Right lobe of liver (tissue), 6 donors: Measurements from ENCODE around the gene YWHAB. TPM values are rescaled to one million over a fixed set of nuclear protein-coding genes. Genes with fewer than 3 reads are reported as not detected.
"Not testable (repeated sequence)": the region's sequence is repeated elsewhere in the genome, so short reads cannot be mapped to it uniquely, and the experiment has no call there.

ENCODE experiments used
- ATAC-seq, 4 donors: fragments of 200-7000 bp; cut with Tn5 transposase; one replicate each; pipeline ENCODE4 v1.9.1; 2020; ENCODE audit warnings: mild to moderate bottlenecking in 4 of 4, moderate library complexity in 4 of 4
- DNase-seq, 3 donors: peaks; one replicate each; pipeline ENCODE4 v3.0.0-alpha.2; 2020
- H3K27ac ChIP-seq, 3 donors: fragments of 200-600 bp; one replicate each; pipeline ENCODE4 v1.8.0; 2022
- H3K27me3 ChIP-seq, 2 donors: fragments of 200-600 bp; one replicate each; pipeline ENCODE4 v1.8.0; 2022
- H3K36me3 ChIP-seq, 4 donors: fragments of 200-600 bp; sonication (generic) in 1 of 4; one replicate each; pipeline versions ENCODE4 v1.5.1 to v1.8.0; 2017 to 2022; ENCODE audit warnings: control low read depth in 1 of 4
- H3K4me1 ChIP-seq, 4 donors: fragments of 200-600 bp; sonication (generic) in 1 of 4; one replicate each; pipeline versions ENCODE4 v1.5.1 to v1.8.0; 2017 to 2022; ENCODE audit warnings: control low read depth in 1 of 4
- H3K4me3 ChIP-seq, 3 donors: fragments of 200-600 bp; one replicate each; pipeline ENCODE4 v1.8.0; 2022
- H3K9me3 ChIP-seq, 4 donors: fragments of 200-600 bp; sonication (generic) in 1 of 4; one replicate each; pipeline versions ENCODE4 v1.5.1 to v1.8.0; 2017 to 2022; ENCODE audit warnings: control low read depth in 1 of 4
- POLR2A ChIP-seq: fragments of 450-650 bp; IDR thresholded peaks from one replicate; pipeline ENCODE4 v1.6.1; 2017; ENCODE audit warnings: antibody characterized with exemption, mild to moderate bottlenecking
- WGBS: methylation state at CpG from one replicate; pipeline ENCODE4 v1.1.6; 2018; ENCODE audit warnings: low coverage, low lambda C conversion rate; ENCODE audit not compliant: insufficient coverage; ENCODE audit errors: missing lambda C conversion rate; 5-methylcytosine and 5-hydroxymethylcytosine counted together
- intact Hi-C, 2 donors: fragments of 100-400 bp; cut with DNase I; formaldehyde crosslinking; loops; one replicate each; pipeline versions ENCODE4 v1.11.2 to v1.14.1; 2022
- total RNA-seq, 6 experiments: library from RNA; depleted of rRNA in 2 of 6; stranded (reverse); fragments of >200 nt in 2 of 6; fragmentation: NEBNext Ultra II Directional in 3 of 6; extraction: Animal tissue kit (Norgen Biotek cat#: 25700) in 3 of 6; gene quantifications; one replicate each; pipeline versions ENCODE4 v1.1.0 to v1.2.4, GENCODE V29; 2016 to 2023
- TF ChIP-seq, protein P1 (sequence below), 4 donors: fragments of 200-600 bp in 3 of 4; fragments of 450-650 bp in 1 of 4; IDR thresholded peaks; one replicate each; pipeline versions ENCODE4 v1.5.1 to v1.8.0; 2016 to 2022; ENCODE audit warnings: antibody characterized with exemption in 4 of 4, mild to moderate bottlenecking in 2 of 4
- donor health status: DM: no; HTN: yes; CAD: no.
- donor health status: DM: no; HTN: no; CAD: no.
- donor health status: DM: no; HTN: no; CAD: no.
- donor health status: DM: no; HTN: yes; CAD: no.
- donor health status: DM: no; HTN: yes; CAD: no.

Gene YWHAB
- total RNA-seq, 6 experiments from 2014 or later, result 48.7 to 71.1 (median 54.5) TPM

DNA sequence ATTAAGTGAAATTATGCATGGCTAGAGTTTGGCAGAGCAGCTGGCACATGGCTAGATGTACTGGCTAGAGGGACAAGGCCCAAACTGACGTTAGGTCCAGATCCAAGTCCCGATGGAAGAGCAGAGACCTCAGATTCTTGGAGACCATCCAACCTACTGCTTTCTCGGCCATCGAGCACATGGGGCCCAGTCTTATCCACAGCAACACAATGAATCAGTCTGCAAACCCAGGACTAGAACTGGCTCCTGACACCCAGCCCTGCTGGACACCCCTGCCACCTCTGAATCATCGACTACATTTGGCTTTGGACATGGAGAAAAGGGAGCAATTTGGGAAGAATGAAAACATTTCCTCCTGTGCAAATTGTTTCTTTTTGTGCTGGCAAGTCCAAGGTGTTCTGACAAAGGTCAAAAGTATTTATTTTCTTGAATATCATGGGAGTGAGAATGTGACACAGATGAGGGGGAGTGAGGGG is 23.9 kb upstream of the YWHAB start:
- intact Hi-C loops, result loop anchor here (10.0 kb wide), 3 partner anchors 107 to 177 kb away; no protein-coding TSS in a partner anchor
- Histone ChIP-seq H3K9me3 (no peaks in the 10 kb centered on the region), H3K27ac (no peak overlapping the region), H3K4me3 (no peak overlapping the region), H3K27me3 (no peaks in the 10 kb centered on the region), H3K4me1 (no peaks in the 10 kb centered on the region), H3K36me3 (no peaks in the 10 kb centered on the region)
- 35% methylated on average over 2 of the region's 5 CpGs for WGBS
- no peak for DNase-seq
- no peak for TF ChIP-seq POLR2A
- TF ChIP-seq, protein P1, sequence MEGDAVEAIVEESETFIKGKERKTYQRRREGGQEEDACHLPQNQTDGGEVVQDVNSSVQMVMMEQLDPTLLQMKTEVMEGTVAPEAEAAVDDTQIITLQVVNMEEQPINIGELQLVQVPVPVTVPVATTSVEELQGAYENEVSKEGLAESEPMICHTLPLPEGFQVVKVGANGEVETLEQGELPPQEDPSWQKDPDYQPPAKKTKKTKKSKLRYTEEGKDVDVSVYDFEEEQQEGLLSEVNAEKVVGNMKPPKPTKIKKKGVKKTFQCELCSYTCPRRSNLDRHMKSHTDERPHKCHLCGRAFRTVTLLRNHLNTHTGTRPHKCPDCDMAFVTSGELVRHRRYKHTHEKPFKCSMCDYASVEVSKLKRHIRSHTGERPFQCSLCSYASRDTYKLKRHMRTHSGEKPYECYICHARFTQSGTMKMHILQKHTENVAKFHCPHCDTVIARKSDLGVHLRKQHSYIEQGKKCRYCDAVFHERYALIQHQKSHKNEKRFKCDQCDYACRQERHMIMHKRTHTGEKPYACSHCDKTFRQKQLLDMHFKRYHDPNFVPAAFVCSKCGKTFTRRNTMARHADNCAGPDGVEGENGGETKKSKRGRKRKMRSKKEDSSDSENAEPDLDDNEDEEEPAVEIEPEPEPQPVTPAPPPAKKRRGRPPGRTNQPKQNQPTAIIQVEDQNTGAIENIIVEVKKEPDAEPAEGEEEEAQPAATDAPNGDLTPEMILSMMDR (IDR thresholded peaks at IDR 0.05), result no peak
- ATAC-seq, result no peak

DNA sequence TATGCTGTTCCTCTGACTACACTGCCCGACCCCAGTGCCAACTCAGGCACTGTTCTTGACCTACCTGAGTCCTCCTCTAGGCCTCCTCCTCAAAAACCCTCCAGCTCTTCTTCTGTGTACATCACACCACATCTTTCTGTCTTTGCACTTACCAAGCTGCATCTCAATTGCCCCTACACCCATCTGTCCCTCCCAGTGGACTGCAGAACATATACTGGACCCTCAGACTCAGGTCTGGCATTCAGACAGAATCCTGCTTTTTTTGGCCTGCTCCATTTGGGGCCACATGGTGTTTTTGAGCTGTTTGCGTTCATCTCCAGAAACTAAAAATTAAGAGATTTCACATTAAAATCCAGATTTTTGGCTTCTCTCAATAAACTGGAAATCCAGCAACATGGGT is 23.2 kb upstream of the YWHAB start:
- Histone ChIP-seq H3K9me3 (no peaks in the 10 kb centered on the region), H3K36me3 (no peaks in the 10 kb centered on the region), H3K4me1 (no peaks in the 10 kb centered on the region), H3K27me3 (no peaks in the 10 kb centered on the region), H3K27ac (no peak overlapping the region), H3K4me3 (no peak overlapping the region)
- ATAC-seq, result no peak
- intact Hi-C loops, result loop anchor here (10.0 kb wide), 3 partner anchors 107 to 177 kb away; no protein-coding TSS in a partner anchor
- TF ChIP-seq, protein P1 (IDR thresholded peaks at IDR 0.05), result no peak
- no peak for TF ChIP-seq POLR2A
- 90% methylated on average over 2 of the region's 2 CpGs for WGBS
- no peak for DNase-seq

DNA sequence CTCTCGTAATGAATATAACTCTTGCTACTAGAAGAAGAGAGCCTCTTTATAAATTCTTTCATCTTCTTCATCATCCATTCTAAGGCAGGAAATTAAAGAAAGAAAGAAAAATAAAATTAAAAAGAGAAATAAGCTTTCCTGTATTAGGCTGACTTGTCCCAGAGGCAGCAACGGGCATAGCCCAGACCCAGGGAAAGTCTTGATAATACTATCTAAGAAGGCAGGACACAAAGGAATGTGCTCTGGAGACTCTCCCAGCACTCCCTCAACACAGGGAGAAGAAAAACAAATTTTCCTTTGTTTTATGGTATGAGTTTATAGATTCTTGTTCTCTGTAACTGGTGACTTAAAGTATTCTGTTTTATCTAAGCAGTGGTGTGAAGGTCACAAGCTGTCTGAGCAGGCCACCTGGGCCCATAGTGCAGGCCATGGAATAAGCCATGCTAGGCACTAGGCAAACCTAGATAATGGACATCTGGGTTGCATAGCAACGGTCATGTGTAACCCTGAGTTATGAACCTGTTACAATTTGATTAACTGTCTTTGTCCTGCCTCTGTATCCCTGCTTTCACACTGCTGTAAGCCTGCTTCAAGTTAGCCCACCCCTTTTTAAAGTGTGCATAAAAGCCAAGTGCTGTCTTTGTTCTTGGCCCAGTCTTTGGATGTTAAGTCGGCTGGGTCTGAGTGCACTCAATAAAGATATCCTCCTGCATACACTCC is 22.0 kb upstream of the YWHAB start:
- H3K36me3 ChIP-seq, H3K4me1 ChIP-seq, DNase-seq, H3K9me3 ChIP-seq, H3K27me3 ChIP-seq, ATAC-seq, H3K4me3 ChIP-seq, H3K27ac ChIP-seq: not testable (repeated sequence)
- intact Hi-C loops, result loop anchor here (10.0 kb wide), 3 partner anchors 109 to 179 kb away; no protein-coding TSS in a partner anchor
- WGBS, result 61% methylated on average over 4 of the region's 4 CpGs

DNA sequence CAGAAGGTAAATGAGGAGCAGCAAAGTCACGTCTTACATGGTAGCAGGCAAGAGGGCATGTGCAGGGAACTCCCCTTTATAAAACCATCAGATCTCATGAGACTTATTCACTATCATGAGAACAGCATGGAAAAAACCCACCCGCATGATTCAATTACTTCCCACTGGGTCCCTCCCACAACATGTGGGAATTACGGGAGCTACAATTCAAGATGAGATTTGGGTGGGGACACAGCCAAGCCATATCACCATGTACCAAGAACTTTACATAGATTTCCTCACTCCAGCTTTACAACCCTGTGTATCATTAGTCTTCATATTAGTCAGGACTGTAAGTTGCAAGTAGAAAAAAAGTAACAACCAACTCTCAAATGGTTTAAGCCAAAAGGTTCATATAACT is 21.0 kb upstream of the YWHAB start:
- WGBS, result 78% methylated on average over 3 of the region's 3 CpGs
- intact Hi-C loops, result loop anchor here (10.0 kb wide), 3 partner anchors 110 to 180 kb away; no protein-coding TSS in a partner anchor

DNA sequence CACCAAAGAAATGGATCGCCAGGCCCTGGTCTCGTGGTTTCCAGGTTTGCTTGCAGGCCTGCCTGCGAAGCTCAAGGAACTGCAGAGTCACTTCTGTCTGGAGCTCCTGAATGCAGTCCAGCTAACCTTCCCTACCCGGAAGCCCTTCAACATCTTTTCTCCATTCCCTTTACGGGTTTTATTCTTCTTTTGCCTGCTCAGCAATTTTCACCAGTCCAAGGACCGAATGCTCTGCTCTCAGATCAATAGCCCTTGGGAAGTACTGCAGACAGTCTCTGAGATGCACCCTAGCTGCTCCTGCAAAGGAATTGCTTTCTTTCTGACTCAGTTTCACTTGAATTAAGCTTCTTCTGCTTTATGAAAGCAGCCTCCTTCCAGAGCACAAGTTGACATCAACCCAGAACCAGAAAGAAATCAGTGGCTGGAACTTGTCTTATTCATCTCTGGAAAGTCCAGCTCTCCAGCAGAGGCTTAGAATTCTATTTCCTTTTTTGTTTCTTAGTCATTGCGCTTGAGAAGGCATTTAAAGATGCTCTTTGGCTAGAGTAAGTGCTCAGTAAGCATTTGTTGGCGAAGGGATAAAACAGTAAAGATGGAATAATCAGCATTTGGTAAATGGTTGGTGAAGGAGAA is 18.7 kb upstream of the YWHAB start:
- Histone ChIP-seq H3K4me1 (no peaks in the 10 kb centered on the region), H3K27me3 (no peaks in the 10 kb centered on the region), H3K4me3 (no peak overlapping the region), H3K9me3 (no peaks in the 10 kb centered on the region), H3K27ac (no peak overlapping the region), H3K36me3 (no peaks in the 10 kb centered on the region)
- WGBS, result 48% methylated on average over 8 of the region's 8 CpGs
- no peak for ATAC-seq
- no peak for DNase-seq
- TF ChIP-seq, protein P1 (IDR thresholded peaks at IDR 0.05), result no peak
- no peak for TF ChIP-seq POLR2A
- intact Hi-C loops, result loop anchor here (10.0 kb wide), 3 partner anchors 112 to 182 kb away; no protein-coding TSS in a partner anchor

More for the DNA sequence above, 21.0 kb upstream of the YWHAB start:
- DNase-seq, H3K9me3 ChIP-seq, H3K36me3 ChIP-seq, H3K27ac ChIP-seq, H3K4me3 ChIP-seq, H3K4me1 ChIP-seq, H3K27me3 ChIP-seq, ATAC-seq: not testable (repeated sequence)
